Measurements from ENCODE around the gene CHIT1. TPM values are rescaled to one million over a fixed set of nuclear protein-coding genes. Genes with fewer than 3 reads are reported as not detected.
A peak's percentile ranks its signal among the peaks of the same experiment; 100 is the strongest.

The CHIT1 gene
- total RNA-seq, 1 donor from 2014 or later: not detected

GRCh38 chr1:203199002-203199401, 30.5 kb downstream of the CHIT1 start:
- Mint-ChIP-seq H3K9me3 (peaks cover 4% of the 10 kb centered on the region), H3K36me3 (no peaks in the 10 kb centered on the region), H3K4me1 (ENCODE audit: unreplicated experiment) (peaks cover 3% of the 10 kb centered on the region), H3K27me3 (peaks cover 26% of the 10 kb centered on the region), H3K4me3 (no peak overlapping the region), H3K27ac (no peak overlapping the region)
- no peak for TF ChIP-seq CTCF (conservative IDR thresholded peaks at IDR 0.05)
- DNase-seq (ENCODE audit: extremely low spot score, unreplicated experiment): no peak

GRCh38 chr1:203197625-203198024, 31.8 kb downstream of the CHIT1 start:
- H3K27me3 Mint-ChIP-seq: peaks cover 26% of the 10 kb centered on the region
- no peak overlapping the region for H3K4me3 Mint-ChIP-seq
- no peaks in the 10 kb centered on the region for H3K36me3 Mint-ChIP-seq
- H3K9me3 Mint-ChIP-seq: peaks cover 4% of the 10 kb centered on the region
- no peak overlapping the region for H3K27ac Mint-ChIP-seq
- DNase-seq (ENCODE audit: extremely low spot score, unreplicated experiment): no peak
- peaks cover 3% of the 10 kb centered on the region for H3K4me1 Mint-ChIP-seq (ENCODE audit: unreplicated experiment)
- no peak for TF ChIP-seq CTCF (conservative IDR thresholded peaks at IDR 0.05)

GRCh38 chr1:203196371-203196770, 33.1 kb downstream of the CHIT1 start:
- DNase-seq (ENCODE audit: extremely low spot score, unreplicated experiment): no peak
- Mint-ChIP-seq H3K9me3 (peaks cover 3% of the 10 kb centered on the region), H3K4me3 (no peak overlapping the region), H3K27me3 (peaks cover 21% of the 10 kb centered on the region), H3K27ac (no peak overlapping the region), H3K36me3 (no peaks in the 10 kb centered on the region), H3K4me1 (ENCODE audit: unreplicated experiment) (no peaks in the 10 kb centered on the region)
- TF ChIP-seq CTCF (conservative IDR thresholded peaks at IDR 0.05): peak; percentile 24

GRCh38 chr1:203190949-203191348, 38.5 kb downstream of the CHIT1 start:
- H3K36me3 Mint-ChIP-seq: no peaks in the 10 kb centered on the region
- DNase-seq (ENCODE audit: extremely low spot score, unreplicated experiment): no peak
- H3K4me3 Mint-ChIP-seq: no peak overlapping the region
- peaks cover 12% of the 10 kb centered on the region for H3K27me3 Mint-ChIP-seq
- peaks cover 14% of the 10 kb centered on the region for H3K4me1 Mint-ChIP-seq (ENCODE audit: unreplicated experiment)
- TF ChIP-seq CTCF (conservative IDR thresholded peaks at IDR 0.05): no peak
- H3K9me3 Mint-ChIP-seq: no peaks in the 10 kb centered on the region
- H3K27ac Mint-ChIP-seq: no peak overlapping the region

GRCh38 chr1:203189951-203190352, 39.5 kb downstream of the CHIT1 start:
- Mint-ChIP-seq H3K4me3 (no peak overlapping the region), H3K27me3 (peaks cover 12% of the 10 kb centered on the region), H3K27ac (no peak overlapping the region), H3K36me3 (no peaks in the 10 kb centered on the region), H3K9me3 (no peaks in the 10 kb centered on the region), H3K4me1 (ENCODE audit: unreplicated experiment) (peaks cover 17% of the 10 kb centered on the region)
- no peak for TF ChIP-seq CTCF (conservative IDR thresholded peaks at IDR 0.05)
- no peak for DNase-seq (ENCODE audit: extremely low spot score, unreplicated experiment)

- Mint-ChIP-seq H3K27ac (no peak overlapping the region), H3K36me3 (no peaks in the 10 kb centered on the region), H3K4me3 (no peak overlapping the region), H3K9me3 (no peaks in the 10 kb centered on the region), H3K4me1 (ENCODE audit: unreplicated experiment) (peaks cover 17% of the 10 kb centered on the region), H3K27me3 (peaks cover 12% of the 10 kb centered on the region)
- no peak for DNase-seq (ENCODE audit: extremely low spot score, unreplicated experiment)
- TF ChIP-seq CTCF (conservative IDR thresholded peaks at IDR 0.05): no peak
Observed at GRCh38 chr1:203188686-203189232, 40.7 kb downstream of the CHIT1 start.
